GM21723 (cell line): ENCODE data around the gene SLC4A1AP.
"Not testable (repeated sequence)": the region's sequence is repeated elsewhere in the genome, so short reads cannot be mapped to it uniquely, and the experiment has no call there.

Experiments used
- ATAC-seq: cut with Tn5 transposase; IDR thresholded peaks from one replicate; pipeline ENCODE4 v1.9.1; 2021; ENCODE audit warnings: mild to moderate bottlenecking, moderate library complexity; ENCODE audit not compliant: unreplicated experiment

SLC4A1AP gene

GRCh38 chr2:27652341-27652740 is 11.3 kb upstream of the SLC4A1AP start:
- ATAC-seq = no peak

GRCh38 chr2:27652790-27653189 is 10.9 kb upstream of the SLC4A1AP start:
- no peak for ATAC-seq

GRCh38 chr2:27653397-27653796 is 10.3 kb upstream of the SLC4A1AP start:
- ATAC-seq = no peak

GRCh38 chr2:27655155-27655951 is 8.3 kb upstream of the SLC4A1AP start:
- no peak for ATAC-seq

GRCh38 chr2:27661371-27661770 is 2.3 kb upstream of the SLC4A1AP start:
- no peak for ATAC-seq

- ATAC-seq = peak; percentile 34
Observed at GRCh38 chr2:27664154-27664574, 475 bp downstream of the SLC4A1AP start.

GRCh38 chr2:27664622-27665363 is 1.1 kb downstream of the SLC4A1AP start:
- ATAC-seq = no peak

GRCh38 chr2:27667446-27667845 is 3.8 kb downstream of the SLC4A1AP start:
- ATAC-seq = no peak

GRCh38 chr2:27671235-27671634 is 7.5 kb downstream of the SLC4A1AP start:
- no peak for ATAC-seq

GRCh38 chr2:27672723-27673486 is 9.2 kb downstream of the SLC4A1AP start:
- ATAC-seq = no peak

- ATAC-seq = no peak
Observed at GRCh38 chr2:27680571-27680970, 16.9 kb downstream of the SLC4A1AP start.

- no peak for ATAC-seq
Observed at GRCh38 chr2:27681841-27682240, 18.2 kb downstream of the SLC4A1AP start.

- ATAC-seq = not testable (repeated sequence)
Observed at GRCh38 chr2:27682334-27682771, 18.7 kb downstream of the SLC4A1AP start.

- no peak for ATAC-seq
Observed at GRCh38 chr2:27683390-27684071, 19.8 kb downstream of the SLC4A1AP start.

GRCh38 chr2:27685006-27685405 is 21.3 kb downstream of the SLC4A1AP start:
- ATAC-seq = not testable (repeated sequence)

GRCh38 chr2:27685577-27685976 is 21.9 kb downstream of the SLC4A1AP start:
- no peak for ATAC-seq

GRCh38 chr2:27687232-27687631 is 23.5 kb downstream of the SLC4A1AP start:
- no peak for ATAC-seq

GRCh38 chr2:27689424-27689823 is 25.7 kb downstream of the SLC4A1AP start:
- ATAC-seq = no peak

GRCh38 chr2:27690052-27690451 is 26.4 kb downstream of the SLC4A1AP start:
- no peak for ATAC-seq

- no peak for ATAC-seq
Observed at GRCh38 chr2:27697660-27698059, 34.0 kb downstream of the SLC4A1AP start.

GRCh38 chr2:27701676-27702075 is 38.0 kb downstream of the SLC4A1AP start:
- ATAC-seq = no peak
